H1 (cell line): ENCODE measurements around the gene FSIP1.

ENCODE experiments used
- EZH2 ChIP-seq: fragments of 200-600 bp; sonication (generic); IDR thresholded peaks from 2 replicates; pipeline ENCODE4 v1.7.1; 2012; ENCODE audit warnings: low read depth, mild to moderate bottlenecking, moderate library complexity, low read length, inconsistent platforms; ENCODE audit not compliant: severe bottlenecking
- JUN ChIP-seq: IDR thresholded peaks from 2 replicates; pipeline ENCODE4 v1.6.1; 2011; ENCODE audit warnings: low read depth, mild to moderate bottlenecking, improper control_type of control experiment, low read length
- POLR2A ChIP-seq, 2 experiments: IDR thresholded peaks; 1 replicate in 1 of 2; 2 replicates in 1 of 2; pipeline ENCODE4 v1.6.1; 2011; ENCODE audit warnings: low read depth in 2 of 2, low read length in 2 of 2, mild to moderate bottlenecking in 2 of 2; ENCODE audit errors: control extremely low read depth in 1 of 2

DNA sequence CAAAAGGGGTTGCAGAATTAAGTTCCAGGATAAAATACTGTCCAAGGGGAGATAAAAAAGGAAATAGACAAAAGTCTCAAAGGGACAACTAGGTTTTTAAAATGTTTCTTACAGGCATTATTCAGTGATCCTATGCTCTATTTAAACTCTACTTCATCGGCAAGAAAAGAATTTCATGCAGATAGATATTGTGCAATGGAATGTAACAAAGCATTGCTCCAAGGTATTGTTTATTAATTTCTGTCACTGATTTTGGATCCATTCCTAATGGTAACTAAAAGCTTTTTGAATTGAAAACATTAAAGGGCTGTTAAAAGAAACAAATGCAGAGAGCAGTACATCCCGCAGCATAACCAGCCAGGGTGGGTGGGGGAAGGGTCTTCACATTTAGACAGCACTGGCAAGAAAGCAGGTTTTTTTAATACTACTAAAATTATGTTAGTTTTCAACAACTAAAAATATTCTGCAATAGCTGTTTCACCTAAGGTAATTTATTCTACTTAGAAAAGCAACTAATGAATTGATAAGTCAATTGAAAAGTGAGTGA is 118.9 kb downstream of the FSIP1 start:
- TF ChIP-seq POLR2A (IDR thresholded peaks at IDR 0.05; ENCODE audit: control extremely low read depth in 1 of 2, low read depth in 2 of 2, low read length in 2 of 2) (no peak), EZH2 (no peak), JUN (no peak)
